Activated CD8-positive, alpha-beta memory T cell treated with anti-CD3 and anti-CD28 coated beads for 4 hours (primary cell): Measurements from ENCODE around the gene SET.
"Not testable (repeated sequence)": the region's sequence is repeated elsewhere in the genome, so short reads cannot be mapped to it uniquely, and the experiment has no call there.

Experiments used
- DNase-seq, 2 donors: peaks; one replicate each; pipeline ENCODE4 v3.0.0-alpha.2; 2020; ENCODE audit warnings: low read depth in 2 of 2

SET gene

GRCh38 chr9:128688501-128689292 lies at the start of gene SET:
TSS of gene SET (plus strand) at chr9:128689222. CDS start at chr9:128689583, 361 bp downstream.
- peak; percentile 85 to 89 for DNase-seq

GRCh38 chr9:128640603-128641002 lies 48.4 kb upstream of the SET start:
- no peak for DNase-seq

GRCh38 chr9:128642675-128643245 lies 46.3 kb upstream of the SET start:
- DNase-seq, result no peak

- no peak for DNase-seq
Measured at GRCh38 chr9:128643519-128644300, 45.3 kb upstream of the SET start.

- peak; percentile 41 to 50 for DNase-seq
Measured at GRCh38 chr9:128648206-128648605, 40.8 kb upstream of the SET start.

GRCh38 chr9:128651798-128652197 lies 37.2 kb upstream of the SET start:
- no peak for DNase-seq

- DNase-seq, result no peak
Measured at GRCh38 chr9:128653908-128654307, 35.1 kb upstream of the SET start.

- DNase-seq, result no peak
Measured at GRCh38 chr9:128654481-128654880, 34.5 kb upstream of the SET start.

- peak; percentile 90 to 94 for DNase-seq
Measured at GRCh38 chr9:128656416-128657343, 32.3 kb upstream of the SET start, which contains the start of gene DYNC2I2. TSS of gene DYNC2I2 (minus strand) at chr9:128656847. CDS start at chr9:128656726, 121 bp downstream.

GRCh38 chr9:128657344-128657704 lies 31.7 kb upstream of the SET start:
- DNase-seq, result no peak

GRCh38 chr9:128657796-128658195 lies 31.2 kb upstream of the SET start:
- DNase-seq, result no peak

GRCh38 chr9:128666481-128666941 lies 22.5 kb upstream of the SET start:
- DNase-seq, result not testable (repeated sequence)

- no peak for DNase-seq
Measured at GRCh38 chr9:128669786-128670185, 19.2 kb upstream of the SET start.

- no peak for DNase-seq
Measured at GRCh38 chr9:128675382-128675781, 13.6 kb upstream of the SET start.

- no peak for DNase-seq
Measured at GRCh38 chr9:128677794-128678193, 11.2 kb upstream of the SET start.

- DNase-seq, result no peak
Measured at GRCh38 chr9:128683340-128684064, 5.5 kb upstream of the SET start.

- no peak for DNase-seq
Measured at GRCh38 chr9:128684065-128684324, 5.0 kb upstream of the SET start.

GRCh38 chr9:128684325-128685199 lies 4.5 kb upstream of the SET start:
- peak; percentile 41 to 55 for DNase-seq

- no peak for DNase-seq
Measured at GRCh38 chr9:128685636-128686489, 3.2 kb upstream of the SET start.
